ENCODE data around the gene RBBP4.

- TF ChIP-seq CTCF (conservative IDR thresholded peaks at IDR 0.05; ENCODE audit: low read length), result no peak
- TF ChIP-seq EZH2phosphoT487 (IDR thresholded peaks at IDR 0.05; ENCODE audit: borderline replicate concordance), result no peak
These were observed 58.1 kb downstream of the RBBP4 start for GRCh38 chr1:32709075-32709474.

Measured in Loucy (cell line).